Measurements from ENCODE around the gene SLC39A12.
"Not testable (repeated sequence)": the region's sequence is repeated elsewhere in the genome, so short reads cannot be mapped to it uniquely, and the experiment has no call there.

The SLC39A12 gene

GRCh38 chr10:17913604-17914003, 38.1 kb upstream of the SLC39A12 start:
- no peak overlapping the region for H3K27ac ChIP-seq
- TF ChIP-seq CTCF (conservative IDR thresholded peaks at IDR 0.05) = no peak

GRCh38 chr10:17914169-17915045, 37.3 kb upstream of the SLC39A12 start:
- TF ChIP-seq CTCF (conservative IDR thresholded peaks at IDR 0.05) = no peak
- H3K27ac ChIP-seq = no peak overlapping the region

GRCh38 chr10:17915181-17915580, 36.5 kb upstream of the SLC39A12 start:
- no peak for TF ChIP-seq CTCF (conservative IDR thresholded peaks at IDR 0.05)
- no peak overlapping the region for H3K27ac ChIP-seq

- no peak for TF ChIP-seq CTCF (conservative IDR thresholded peaks at IDR 0.05)
- H3K27ac ChIP-seq = no peak overlapping the region
Observed at GRCh38 chr10:17918187-17918903, 33.4 kb upstream of the SLC39A12 start.

GRCh38 chr10:17921378-17921777, 30.3 kb upstream of the SLC39A12 start:
- no peak for TF ChIP-seq CTCF (conservative IDR thresholded peaks at IDR 0.05)
- no peak overlapping the region for H3K27ac ChIP-seq

GRCh38 chr10:17923728-17924127, 28.0 kb upstream of the SLC39A12 start:
- no peak overlapping the region for H3K27ac ChIP-seq
- TF ChIP-seq CTCF (conservative IDR thresholded peaks at IDR 0.05) = no peak

- H3K27ac ChIP-seq = no peak overlapping the region
- no peak for TF ChIP-seq CTCF (conservative IDR thresholded peaks at IDR 0.05)
Observed at GRCh38 chr10:17943033-17943745, 8.5 kb upstream of the SLC39A12 start.

- not testable (repeated sequence) for H3K27ac ChIP-seq
Observed at GRCh38 chr10:17950269-17950668, 1.4 kb upstream of the SLC39A12 start.
